ENCODE measurements around the gene KIF21B.

- TF ChIP-seq POLR2AphosphoS5 (IDR thresholded peaks at IDR 0.05; ENCODE audit: low read depth): no peak
- TF ChIP-seq CTCF (IDR thresholded peaks at IDR 0.05; ENCODE audit: insufficient read depth, low read length): no peak
- no peak for TF ChIP-seq REST (IDR thresholded peaks at IDR 0.05; ENCODE audit: insufficient replicate concordance, low read depth)
- no peak for TF ChIP-seq SPI1 (IDR thresholded peaks at IDR 0.05; ENCODE audit: borderline replicate concordance, low read depth)
- TF ChIP-seq GABPA (IDR thresholded peaks at IDR 0.05; ENCODE audit: low read depth): no peak
These were observed 39.6 kb upstream of the KIF21B start for GRCh38 chr1:201063145-201063544.

All from HL-60 (cell line).